ENCODE data around the gene ATP6V0C.

DNA sequence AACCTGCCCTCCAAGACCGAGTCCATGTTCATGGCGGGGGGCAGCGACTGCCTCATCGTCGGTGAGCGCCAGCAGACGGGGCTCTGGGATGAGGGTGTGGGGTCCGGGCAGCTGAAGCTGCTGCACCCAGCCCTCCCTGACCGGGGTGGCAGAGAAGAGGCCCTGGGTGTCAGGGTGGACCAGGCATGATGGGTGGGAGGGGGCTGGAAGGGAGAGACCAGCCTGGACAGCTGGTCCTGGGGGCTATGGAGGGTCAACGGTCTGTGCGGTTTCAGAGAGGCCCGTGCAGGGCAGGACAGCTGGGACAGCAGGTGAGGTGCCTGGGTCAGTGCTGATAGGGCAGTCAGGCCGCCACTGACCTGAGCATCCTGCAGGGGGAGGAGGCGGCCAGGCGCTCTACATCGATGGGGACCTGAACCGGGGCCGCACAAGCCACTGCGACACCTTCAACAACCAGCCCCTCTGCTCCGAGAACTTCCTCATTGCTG lies 13.3 kb upstream of the ATP6V0C start:
- TF ChIP-seq, protein P1, sequence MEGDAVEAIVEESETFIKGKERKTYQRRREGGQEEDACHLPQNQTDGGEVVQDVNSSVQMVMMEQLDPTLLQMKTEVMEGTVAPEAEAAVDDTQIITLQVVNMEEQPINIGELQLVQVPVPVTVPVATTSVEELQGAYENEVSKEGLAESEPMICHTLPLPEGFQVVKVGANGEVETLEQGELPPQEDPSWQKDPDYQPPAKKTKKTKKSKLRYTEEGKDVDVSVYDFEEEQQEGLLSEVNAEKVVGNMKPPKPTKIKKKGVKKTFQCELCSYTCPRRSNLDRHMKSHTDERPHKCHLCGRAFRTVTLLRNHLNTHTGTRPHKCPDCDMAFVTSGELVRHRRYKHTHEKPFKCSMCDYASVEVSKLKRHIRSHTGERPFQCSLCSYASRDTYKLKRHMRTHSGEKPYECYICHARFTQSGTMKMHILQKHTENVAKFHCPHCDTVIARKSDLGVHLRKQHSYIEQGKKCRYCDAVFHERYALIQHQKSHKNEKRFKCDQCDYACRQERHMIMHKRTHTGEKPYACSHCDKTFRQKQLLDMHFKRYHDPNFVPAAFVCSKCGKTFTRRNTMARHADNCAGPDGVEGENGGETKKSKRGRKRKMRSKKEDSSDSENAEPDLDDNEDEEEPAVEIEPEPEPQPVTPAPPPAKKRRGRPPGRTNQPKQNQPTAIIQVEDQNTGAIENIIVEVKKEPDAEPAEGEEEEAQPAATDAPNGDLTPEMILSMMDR (IDR thresholded peaks at IDR 0.05): no peak
- TF ChIP-seq POLR2A (IDR thresholded peaks at IDR 0.05): no peak

Data from breast epithelium (tissue), 3 donors.